ENCODE measurements around the gene PRKAG2. TPM values are rescaled to one million over a fixed set of nuclear protein-coding genes. Genes with fewer than 3 reads are reported as not detected.

Gene PRKAG2
- total and polyA plus RNA-seq, 4 donors: 3.6 to 25.1 (median 16.8) TPM

GRCh38 chr7:151707105-151707469 is 169.8 kb downstream of the PRKAG2 start:
- peaks cover 0 to 2% (median under 1%) of the 10 kb centered on the region in 4 donors for H3K36me3 ChIP-seq (ENCODE audit: control insufficient read depth in 4 of 4, insufficient read depth in 3 of 4, low read depth in 1 of 4, low read length in 3 of 4)
- no peak overlapping the region for H3K9ac ChIP-seq (ENCODE audit: low read depth in 1 of 2, low read length in 2 of 2)
- no peaks in the 10 kb centered on the region for H3K27me3 ChIP-seq (ENCODE audit: control insufficient read depth in 4 of 4, insufficient read depth in 4 of 4, low read length in 3 of 4)
- no peak for DNase-seq (ENCODE audit: low spot score)
- no peaks in the 10 kb centered on the region for H3K9me3 ChIP-seq (ENCODE audit: control insufficient read depth in 4 of 4, low read length in 3 of 4)
- 93% methylated on average over 8 of the region's 8 CpGs for WGBS
- TF ChIP-seq, protein P1, sequence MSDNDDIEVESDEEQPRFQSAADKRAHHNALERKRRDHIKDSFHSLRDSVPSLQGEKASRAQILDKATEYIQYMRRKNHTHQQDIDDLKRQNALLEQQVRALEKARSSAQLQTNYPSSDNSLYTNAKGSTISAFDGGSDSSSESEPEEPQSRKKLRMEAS (IDR thresholded peaks at IDR 0.05): no peak
- TF ChIP-seq TAF1 (conservative IDR thresholded peaks at IDR 0.05): no peak
- no peak for TF ChIP-seq HNF4A (conservative IDR thresholded peaks at IDR 0.05)
- TF ChIP-seq SP1 (IDR thresholded peaks at IDR 0.05): no peak
- peaks cover 11 to 21% (median 16%) of the 10 kb centered on the region in 4 donors for H3K4me1 ChIP-seq (ENCODE audit: control insufficient read depth in 4 of 4, insufficient read depth in 4 of 4, low read length in 3 of 4)
- no peak overlapping the region for H3K4me3 ChIP-seq (ENCODE audit: low read depth in 1 of 3, low read length in 3 of 3)
- no peak overlapping the region for H3K27ac ChIP-seq (ENCODE audit: low read depth in 1 of 2, low read length in 2 of 2)

DNA sequence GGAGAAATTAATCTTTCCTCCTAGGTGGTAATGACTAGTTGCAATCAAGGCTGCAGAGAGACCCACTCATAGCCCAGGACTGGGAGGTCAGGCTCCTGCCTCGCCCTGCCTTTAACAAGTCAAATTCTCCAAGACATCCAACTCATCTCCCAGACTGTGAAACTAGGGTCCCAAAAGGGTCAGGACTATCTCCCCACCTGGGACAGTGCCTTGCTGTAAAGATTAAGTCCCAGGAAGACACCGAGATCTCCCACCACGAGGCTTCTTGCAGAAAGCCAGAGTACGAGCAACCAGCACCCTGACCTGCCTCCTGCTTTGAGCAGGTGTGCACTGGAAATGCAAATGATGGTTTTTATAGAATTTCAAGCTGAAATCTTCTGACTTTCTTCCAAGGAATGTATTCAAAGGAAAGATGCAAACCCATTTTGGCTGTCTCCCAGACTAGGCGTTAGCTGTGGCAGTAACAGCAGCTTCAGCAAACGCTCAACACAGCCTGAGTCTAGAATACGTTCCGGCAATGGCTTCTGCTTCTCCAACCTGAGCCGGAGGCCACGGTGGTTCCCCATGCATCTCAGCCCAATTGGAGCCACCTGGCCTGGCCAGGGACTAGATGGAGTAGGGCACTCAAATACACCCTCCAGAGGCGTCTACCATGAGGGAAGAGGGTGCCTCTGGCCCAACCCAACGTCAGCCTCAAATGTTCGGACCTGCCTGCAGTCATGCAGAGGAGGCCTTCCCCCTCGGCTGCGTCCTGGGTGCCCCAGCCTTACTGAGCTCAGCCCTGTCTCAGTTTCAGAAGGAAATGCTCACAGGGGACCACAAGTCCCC is 170.4 kb downstream of the PRKAG2 start:
- no peak overlapping the region for H3K9ac ChIP-seq (ENCODE audit: low read depth in 1 of 2, low read length in 2 of 2)
- no peak for DNase-seq (ENCODE audit: low spot score)
- H3K27me3 ChIP-seq (ENCODE audit: control insufficient read depth in 4 of 4, insufficient read depth in 4 of 4, low read length in 3 of 4): no peaks in the 10 kb centered on the region
- WGBS: 90% methylated on average over 15 of the region's 15 CpGs
- H3K27ac ChIP-seq (ENCODE audit: low read depth in 1 of 2, low read length in 2 of 2): peak overlapping the region in 1 of 2 donors; percentile 12
- H3K9me3 ChIP-seq (ENCODE audit: control insufficient read depth in 4 of 4, low read length in 3 of 4): no peaks in the 10 kb centered on the region
- H3K4me3 ChIP-seq (ENCODE audit: low read depth in 1 of 3, low read length in 3 of 3): no peak overlapping the region
- TF ChIP-seq YY1 (IDR thresholded peaks at IDR 0.05): no peak
- TF ChIP-seq SP1 (IDR thresholded peaks at IDR 0.05): no peak
- no peak for TF ChIP-seq TAF1 (conservative IDR thresholded peaks at IDR 0.05)
- TF ChIP-seq EGR1 (IDR thresholded peaks at IDR 0.05; ENCODE audit: low read depth in 2 of 2): no peak
- TF ChIP-seq GABPA (IDR thresholded peaks at IDR 0.05 in 1 of 2, conservative IDR thresholded peaks at IDR 0.05 in 1 of 2): no peak
- TF ChIP-seq RAD21 (IDR thresholded peaks at IDR 0.05): no peak
- TF ChIP-seq, protein P2, sequence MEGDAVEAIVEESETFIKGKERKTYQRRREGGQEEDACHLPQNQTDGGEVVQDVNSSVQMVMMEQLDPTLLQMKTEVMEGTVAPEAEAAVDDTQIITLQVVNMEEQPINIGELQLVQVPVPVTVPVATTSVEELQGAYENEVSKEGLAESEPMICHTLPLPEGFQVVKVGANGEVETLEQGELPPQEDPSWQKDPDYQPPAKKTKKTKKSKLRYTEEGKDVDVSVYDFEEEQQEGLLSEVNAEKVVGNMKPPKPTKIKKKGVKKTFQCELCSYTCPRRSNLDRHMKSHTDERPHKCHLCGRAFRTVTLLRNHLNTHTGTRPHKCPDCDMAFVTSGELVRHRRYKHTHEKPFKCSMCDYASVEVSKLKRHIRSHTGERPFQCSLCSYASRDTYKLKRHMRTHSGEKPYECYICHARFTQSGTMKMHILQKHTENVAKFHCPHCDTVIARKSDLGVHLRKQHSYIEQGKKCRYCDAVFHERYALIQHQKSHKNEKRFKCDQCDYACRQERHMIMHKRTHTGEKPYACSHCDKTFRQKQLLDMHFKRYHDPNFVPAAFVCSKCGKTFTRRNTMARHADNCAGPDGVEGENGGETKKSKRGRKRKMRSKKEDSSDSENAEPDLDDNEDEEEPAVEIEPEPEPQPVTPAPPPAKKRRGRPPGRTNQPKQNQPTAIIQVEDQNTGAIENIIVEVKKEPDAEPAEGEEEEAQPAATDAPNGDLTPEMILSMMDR (IDR thresholded peaks at IDR 0.05; ENCODE audit: low read depth, low read length, missing input control): no peak
- no peak for TF ChIP-seq REST (IDR thresholded peaks at IDR 0.05)
- no peak for TF ChIP-seq FOXA2 (IDR thresholded peaks at IDR 0.05)
- TF ChIP-seq, protein P1 (IDR thresholded peaks at IDR 0.05): no peak
- H3K36me3 ChIP-seq (ENCODE audit: control insufficient read depth in 4 of 4, insufficient read depth in 3 of 4, low read depth in 1 of 4, low read length in 3 of 4): peaks cover 0 to 2% (median 2%) of the 10 kb centered on the region in 4 donors
- peaks cover 8 to 15% (median 11%) of the 10 kb centered on the region in 4 donors for H3K4me1 ChIP-seq (ENCODE audit: control insufficient read depth in 4 of 4, insufficient read depth in 4 of 4, low read length in 3 of 4)
